H1 (cell line): ENCODE data around the gene GALNT4. TPM values are rescaled to one million over a fixed set of nuclear protein-coding genes. Genes with fewer than 3 reads are reported as not detected.

Experiments used
- CTCF ChIA-PET: fragments of 300-600 bp; sonication (Branson Sonifier 250); formaldehyde crosslinking; loops from one replicate; lab custom pipeline; 2021; ENCODE audit not compliant: partially characterized antibody; lab: Charles Lee
- POLR2A ChIA-PET: fragments of 300-600 bp; sonication (Branson Sonifier 250); formaldehyde crosslinking; loops from one replicate; lab custom pipeline; 2021; ENCODE audit warnings: inconsistent platforms; ENCODE audit not compliant: partially characterized antibody; lab: Charles Lee
- DNase-seq, 2 experiments: peaks; one replicate each; pipeline versions ENCODE4 v3.0.0 to v3.0.0-alpha.2; 2010 to 2022; ENCODE audit warnings: low spot score in 2 of 2, low read depth in 1 of 2, mixed read lengths in 1 of 2
- FAIRE-seq: peaks from 2 replicates; lab custom pipeline; 2011; peaks lifted over from hg19 to GRCh38; lab: Jason Lieb, UNC
- H2AFZ ChIP-seq: 2 replicates; pipeline ENCODE4 v1.8.1; 2012; ENCODE audit warnings: low read length, inconsistent platforms
- H2AK5ac ChIP-seq: 2 replicates; pipeline ENCODE4 v1.6.1; 2013; ENCODE audit warnings: low read depth, low read length
- H2BK120ac ChIP-seq: replicated peaks from 2 replicates; pipeline ENCODE3; 2013; ENCODE audit warnings: low read depth, low read length, inconsistent platforms
- H2BK12ac ChIP-seq: 2 replicates; pipeline ENCODE4 v1.6.1; 2013; ENCODE audit warnings: low read depth, low read length
- H2BK15ac ChIP-seq: 2 replicates; pipeline ENCODE4 v1.6.1; 2013; ENCODE audit warnings: low read length
- H2BK20ac ChIP-seq: 2 replicates; pipeline ENCODE4 v1.6.1; 2013; ENCODE audit warnings: low read length
- H2BK5ac ChIP-seq: 2 replicates; pipeline ENCODE4 v1.6.1; 2013; ENCODE audit warnings: low read depth, low read length
- H3K14ac ChIP-seq: 2 replicates; pipeline ENCODE4 v1.6.1; 2013; ENCODE audit warnings: inconsistent platforms; ENCODE audit not compliant: insufficient read length
- H3K18ac ChIP-seq: 2 replicates; pipeline ENCODE4 v1.6.1; 2013; ENCODE audit warnings: low read length; ENCODE audit errors: extremely low read depth
- H3K23ac ChIP-seq: 2 replicates; pipeline ENCODE4 v1.6.1; 2013; ENCODE audit warnings: inconsistent platforms; ENCODE audit not compliant: insufficient read length
- H3K23me2 ChIP-seq: 2 replicates; pipeline ENCODE4 v1.6.1; 2013; ENCODE audit warnings: low read depth, low read length
- H3K27ac ChIP-seq: 2 replicates; pipeline ENCODE4 v1.6.1; 2011; ENCODE audit warnings: low read depth, low read length, inconsistent platforms
- H3K27me3 ChIP-seq, 4 experiments: replicated peaks in 1 of 4; 1 replicate in 1 of 4; 2 replicates in 3 of 4; pipeline versions ENCODE4 v1.6.1 to v1.8.1; 2011 to 2013; ENCODE audit warnings: low read length in 3 of 4, mild to moderate bottlenecking in 3 of 4, inconsistent platforms in 2 of 4, mixed read lengths in 2 of 4, moderate library complexity in 1 of 4; ENCODE audit not compliant: control insufficient read depth in 3 of 4, insufficient read depth in 3 of 4; ENCODE audit errors: extremely low read depth in 1 of 4
- H3K36me3 ChIP-seq, 4 experiments: 2 replicates each; pipeline versions ENCODE4 v1.6.1 to v1.8.1; 2011 to 2013; ENCODE audit warnings: mild to moderate bottlenecking in 4 of 4, low read length in 3 of 4, moderate library complexity in 2 of 4, control low read depth in 1 of 4, inconsistent platforms in 1 of 4; ENCODE audit not compliant: insufficient read depth in 4 of 4, control insufficient read depth in 2 of 4
- H3K4ac ChIP-seq: replicated peaks from 2 replicates; pipeline ENCODE3; 2013; ENCODE audit warnings: low read length, low read depth, mixed read lengths, inconsistent platforms; ENCODE audit not compliant: insufficient read length
- H3K4me1 ChIP-seq, 4 experiments: replicated peaks in 1 of 4; 1 replicate in 1 of 4; 2 replicates in 3 of 4; pipeline versions ENCODE4 v1.6.1 to v1.8.1; 2011 to 2013; ENCODE audit warnings: low read length in 3 of 4, inconsistent platforms in 2 of 4, mixed read lengths in 1 of 4; ENCODE audit not compliant: insufficient read depth in 4 of 4, control insufficient read depth in 3 of 4
- H3K4me2 ChIP-seq, 2 experiments: 2 replicates each; pipeline versions ENCODE4 v1.6.1 to v1.8.1; 2011 to 2013; ENCODE audit warnings: low read depth in 2 of 2, low read length in 2 of 2, control low read depth in 1 of 2, inconsistent platforms in 1 of 2, mild to moderate bottlenecking in 1 of 2; ENCODE audit not compliant: insufficient read depth in 1 of 2
- H3K4me3 ChIP-seq, 4 experiments: fragments of 200-600, 300-600 bp in 1 of 4; sonication (generic), shearing (Covaris generic), sonication (Bioruptor Twin) in 1 of 4; 2 replicates each; pipeline versions ENCODE4 v1.5.1 to v1.8.1; 2011 to 2016; ENCODE audit warnings: low read length in 4 of 4, low read depth in 3 of 4, control low read depth in 2 of 4, inconsistent platforms in 2 of 4, mild to moderate bottlenecking in 2 of 4, mixed read lengths in 1 of 4, moderate library complexity in 1 of 4; ENCODE audit not compliant: insufficient read depth in 2 of 4; ENCODE audit errors: extremely low read depth in 1 of 4
- H3K56ac ChIP-seq: replicated peaks from 2 replicates; pipeline ENCODE3; 2013; ENCODE audit warnings: low read depth, mild to moderate bottlenecking, mixed read lengths, low read length, inconsistent platforms; ENCODE audit not compliant: insufficient read length
- H3K79me1 ChIP-seq: 2 replicates; pipeline ENCODE4 v1.6.1; 2013; ENCODE audit warnings: low read depth, low read length, control low read depth
- H3K79me2 ChIP-seq, 2 experiments: 2 replicates each; pipeline versions ENCODE4 v1.6.1 to v1.8.1; 2012 to 2013; ENCODE audit warnings: low read length in 2 of 2, mild to moderate bottlenecking in 2 of 2, inconsistent platforms in 1 of 2; ENCODE audit not compliant: insufficient read depth in 2 of 2, control insufficient read depth in 1 of 2
- H3K9ac ChIP-seq, 4 experiments: replicated peaks in 1 of 4; 1 replicate in 1 of 4; 2 replicates in 3 of 4; pipeline versions ENCODE4 v1.6.1 to v1.8.1; 2011 to 2013; ENCODE audit warnings: low read depth in 3 of 4, low read length in 3 of 4, control low read depth in 2 of 4, mild to moderate bottlenecking in 2 of 4, moderate library complexity in 2 of 4, inconsistent platforms in 1 of 4; ENCODE audit errors: extremely low read depth in 1 of 4
- H3K9me3 ChIP-seq, 2 experiments: 2 replicates each; pipeline versions ENCODE4 v1.6.1 to v1.8.1; 2012 to 2013; ENCODE audit warnings: mild to moderate bottlenecking in 2 of 2, moderate library complexity in 2 of 2, control low read depth in 1 of 2, inconsistent platforms in 1 of 2, low read depth in 1 of 2, low read length in 1 of 2, mixed read lengths in 1 of 2; ENCODE audit not compliant: insufficient read depth in 2 of 2
- H4K20me1 ChIP-seq, 2 experiments: replicated peaks in 1 of 2; 2 replicates each; pipeline versions ENCODE3 to v1.8.1; 2011 to 2013; ENCODE audit warnings: inconsistent platforms in 2 of 2, low read length in 2 of 2, mild to moderate bottlenecking in 1 of 2; ENCODE audit not compliant: insufficient read depth in 2 of 2, control insufficient read depth in 1 of 2
- H4K5ac ChIP-seq: 2 replicates; pipeline ENCODE4 v1.6.1; 2013; ENCODE audit warnings: low read length, low read depth, mixed read lengths, inconsistent platforms; ENCODE audit not compliant: insufficient read length
- H4K8ac ChIP-seq: 2 replicates; pipeline ENCODE4 v1.8.0; 2013; ENCODE audit warnings: mild to moderate bottlenecking, moderate library complexity, low read length, inconsistent platforms; ENCODE audit not compliant: insufficient read depth; ENCODE audit errors: extremely low read depth
- H4K91ac ChIP-seq: replicated peaks from 2 replicates; pipeline ENCODE3; 2013; ENCODE audit warnings: low read length, mixed read lengths, inconsistent platforms; ENCODE audit not compliant: insufficient read length
- EP300 ChIP-seq, 2 experiments: IDR thresholded peaks; 1 replicate in 1 of 2; 2 replicates in 1 of 2; pipeline ENCODE4 v1.6.1; 2011 to 2012; ENCODE audit warnings: low read depth in 2 of 2, low read length in 2 of 2, mild to moderate bottlenecking in 2 of 2, borderline replicate concordance in 1 of 2, inconsistent platforms in 1 of 2, moderate library complexity in 1 of 2
- KDM1A ChIP-seq: fragments of 200-600, 300-600 bp; sonication (generic); IDR thresholded peaks from 2 replicates; pipeline ENCODE4 v1.7.1; 2016; ENCODE audit warnings: mild to moderate bottlenecking, low read length, borderline replicate concordance
- KDM5A ChIP-seq: fragments of 200-600 bp; IDR thresholded peaks from 2 replicates; pipeline ENCODE4 v1.7.1; 2012; ENCODE audit warnings: mild to moderate bottlenecking, low read length, inconsistent platforms, mixed read lengths
- POLR2A ChIP-seq, 2 experiments: IDR thresholded peaks; 1 replicate in 1 of 2; 2 replicates in 1 of 2; pipeline ENCODE4 v1.6.1; 2011; ENCODE audit warnings: low read depth in 2 of 2, low read length in 2 of 2, mild to moderate bottlenecking in 2 of 2; ENCODE audit errors: control extremely low read depth in 1 of 2
- RAD21 ChIP-seq, 2 experiments: IDR thresholded peaks in 1 of 2; conservative IDR thresholded peaks in 1 of 2; 2 replicates each; pipeline ENCODE4 v1.6.1; 2011; ENCODE audit warnings: low read depth in 2 of 2, low read length in 2 of 2, improper control_type of control experiment in 1 of 2, inconsistent platforms in 1 of 2, mild to moderate bottlenecking in 1 of 2, moderate library complexity in 1 of 2
- SIN3A ChIP-seq, 2 experiments: IDR thresholded peaks in 1 of 2; conservative IDR thresholded peaks in 1 of 2; 2 replicates each; pipeline ENCODE4 v1.6.1; 2011 to 2012; ENCODE audit warnings: low read length in 2 of 2, improper control_type of control experiment in 1 of 2, low read depth in 1 of 2, mild to moderate bottlenecking in 1 of 2
- SP4 ChIP-seq: IDR thresholded peaks from 2 replicates; pipeline ENCODE4 v1.6.1; 2012; ENCODE audit warnings: low read length, inconsistent platforms
- WGBS, 2 experiments: shearing (Covaris generic) in 1 of 2; methylation state at CpG; one replicate each; pipeline versions ENCODE4 v1.1.6 to v1.1.7; 2013 to 2015; ENCODE audit warnings: low lambda C conversion rate in 2 of 2, mixed read lengths in 2 of 2, inconsistent platforms in 1 of 2, low coverage in 1 of 2, missing lambda C conversion rate in 1 of 2; ENCODE audit not compliant: insufficient replicate concordance in 2 of 2, insufficient coverage in 1 of 2, insufficient read length in 1 of 2; ENCODE audit errors: extremely low coverage in 1 of 2, missing lambda C conversion rate in 1 of 2; 5-methylcytosine and 5-hydroxymethylcytosine counted together
- polyA plus RNA-seq, 7 experiments: library from polyadenylated mRNA; depleted of rRNA in 3 of 7; stranded (reverse) in 5 of 7; unstranded in 2 of 7; fragments of >200 nt in 5 of 7; fragments of 200-250 nt in 2 of 7; gene quantifications; 1 replicate in 5 of 7; 2 replicates in 1 of 7; 4 replicates in 1 of 7; pipeline versions ENCODE4 v1.2.1 to v1.2.3, GENCODE V29; 2011 to 2013; ENCODE audit warnings: missing spikeins in 2 of 7, mixed read lengths in 2 of 7
- total RNA-seq: library from RNA; stranded (reverse); fragmentation: NEBNext Ultra II Directional; extraction: Animal tissue kit (Norgen Biotek cat#: 25700); gene quantifications from 2 replicates; pipeline ENCODE4 v1.2.1, GENCODE V29; 2021
- TF ChIP-seq, protein P1 (sequence below), 3 experiments: IDR thresholded peaks; 1 replicate in 2 of 3; 2 replicates in 1 of 3; pipeline versions ENCODE4 v1.5.1 to v1.6.1; 2011; ENCODE audit warnings: low read length in 3 of 3, mild to moderate bottlenecking in 3 of 3, inconsistent platforms in 2 of 3, low read depth in 1 of 3, moderate library complexity in 1 of 3; ENCODE audit not compliant: insufficient read depth in 1 of 3; ENCODE audit errors: control extremely low read depth in 1 of 3

Gene GALNT4
- total and polyA plus RNA-seq, 2 of the 8 experiments (the other 6 are each of a cell fraction or from before 2014, with no cell fraction given), result 0.45 to 3.3 TPM

DNA sequence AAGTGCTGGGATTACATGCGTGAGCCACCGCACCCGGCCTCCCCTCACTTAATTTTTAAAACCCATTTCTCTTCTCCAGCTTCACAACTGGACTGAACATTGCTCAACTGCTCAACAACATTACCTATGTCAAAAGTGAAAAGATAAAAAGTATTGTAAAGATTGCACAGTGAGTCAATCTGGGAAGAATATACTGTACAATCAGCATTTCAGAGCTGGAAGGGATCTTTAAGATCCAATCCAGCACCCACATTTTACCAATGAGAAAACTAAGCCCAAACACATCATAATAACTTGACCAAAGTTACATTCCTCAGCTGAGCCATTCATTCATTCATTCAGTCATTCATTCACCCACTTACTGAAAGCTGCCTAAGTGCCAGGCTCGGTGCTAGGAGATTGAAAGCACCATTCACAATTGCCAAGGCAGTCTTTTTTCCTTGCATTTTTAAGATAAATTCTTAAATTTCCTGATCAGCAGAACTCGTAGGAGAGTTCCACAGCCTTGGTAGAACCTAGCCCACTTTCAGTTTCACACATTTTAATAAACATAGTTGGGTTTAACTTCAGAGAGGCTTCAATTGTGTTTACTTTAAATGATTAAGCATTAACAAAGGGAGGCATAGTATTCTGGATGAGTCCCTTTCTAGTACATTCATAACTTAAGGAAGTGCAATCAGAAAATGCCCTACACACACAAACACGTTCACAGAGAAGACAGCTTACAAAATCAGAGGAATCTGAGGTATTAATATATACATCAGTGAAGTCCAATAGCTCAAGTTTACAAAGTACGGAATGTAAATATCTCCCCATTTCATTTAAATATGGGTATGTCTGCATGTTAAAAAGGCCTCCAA, 3.0 kb downstream of the GALNT4 start:
- no peak overlapping the region for H3K18ac ChIP-seq
- H3K4me1 ChIP-seq, result peaks cover 0 to 3% (median 1%) of the 10 kb centered on the region in 4 experiments; a peak in 2 of 7 replicates
- no peak overlapping the region for H3K23ac ChIP-seq
- 92% methylated on average over 7 of the region's 7 CpGs; no CpG with 5 or more reads in 1 of the 2 experiments for WGBS, 2 experiments
- H3K56ac ChIP-seq, result no peak overlapping the region
- H2BK5ac ChIP-seq, result no peak overlapping the region
- no peak overlapping the region for H3K4me2 ChIP-seq
- H4K8ac ChIP-seq, result no peak overlapping the region
- H3K27me3 ChIP-seq, result no peaks in the 10 kb centered on the region
- H3K9ac ChIP-seq, result no peak overlapping the region
- ChIA-PET CTCF (interaction anchor here (0.6 to 11.1 kb wide), 7 partner anchors 9 to 589 kb away, joined by 3 to 96 read pairs (median 4); no protein-coding TSS in a partner anchor), POLR2A (no interaction called here)
- H4K20me1 ChIP-seq, result no peaks in the 10 kb centered on the region
- no peak overlapping the region for H3K4ac ChIP-seq
- peaks cover 0 to 3% (median 0%) of the 10 kb centered on the region in 4 experiments; a peak in 1 of 8 replicates for H3K36me3 ChIP-seq
- H3K23me2 ChIP-seq, result peaks cover 13% of the 10 kb centered on the region
- H2BK20ac ChIP-seq, result no peak overlapping the region
- no peak overlapping the region for H4K5ac ChIP-seq
- no peaks in the 10 kb centered on the region; the same call in 1 of the 2 replicates for H3K79me1 ChIP-seq
- no peak overlapping the region for H3K4me3 ChIP-seq
- H2BK15ac ChIP-seq, result no peak overlapping the region
- no peak overlapping the region for H2BK120ac ChIP-seq
- H2AFZ ChIP-seq, result no peak overlapping the region
- H3K14ac ChIP-seq, result no peak overlapping the region
- no peaks in the 10 kb centered on the region for H3K9me3 ChIP-seq
- H2AK5ac ChIP-seq, result no peak overlapping the region
- FAIRE-seq (no peak), DNase-seq (no peak)
- peaks cover 0 to 10% of the 10 kb centered on the region in 2 experiments; a peak in 1 of 4 replicates for H3K79me2 ChIP-seq
- H3K27ac ChIP-seq, result no peak overlapping the region
- no peak overlapping the region for H2BK12ac ChIP-seq
- H4K91ac ChIP-seq, result no peak overlapping the region
- TF ChIP-seq POLR2A (IDR thresholded peaks at IDR 0.05; ENCODE audit: control extremely low read depth in 1 of 2, low read depth in 2 of 2, low read length in 2 of 2), result no peak
- TF ChIP-seq, protein P1, sequence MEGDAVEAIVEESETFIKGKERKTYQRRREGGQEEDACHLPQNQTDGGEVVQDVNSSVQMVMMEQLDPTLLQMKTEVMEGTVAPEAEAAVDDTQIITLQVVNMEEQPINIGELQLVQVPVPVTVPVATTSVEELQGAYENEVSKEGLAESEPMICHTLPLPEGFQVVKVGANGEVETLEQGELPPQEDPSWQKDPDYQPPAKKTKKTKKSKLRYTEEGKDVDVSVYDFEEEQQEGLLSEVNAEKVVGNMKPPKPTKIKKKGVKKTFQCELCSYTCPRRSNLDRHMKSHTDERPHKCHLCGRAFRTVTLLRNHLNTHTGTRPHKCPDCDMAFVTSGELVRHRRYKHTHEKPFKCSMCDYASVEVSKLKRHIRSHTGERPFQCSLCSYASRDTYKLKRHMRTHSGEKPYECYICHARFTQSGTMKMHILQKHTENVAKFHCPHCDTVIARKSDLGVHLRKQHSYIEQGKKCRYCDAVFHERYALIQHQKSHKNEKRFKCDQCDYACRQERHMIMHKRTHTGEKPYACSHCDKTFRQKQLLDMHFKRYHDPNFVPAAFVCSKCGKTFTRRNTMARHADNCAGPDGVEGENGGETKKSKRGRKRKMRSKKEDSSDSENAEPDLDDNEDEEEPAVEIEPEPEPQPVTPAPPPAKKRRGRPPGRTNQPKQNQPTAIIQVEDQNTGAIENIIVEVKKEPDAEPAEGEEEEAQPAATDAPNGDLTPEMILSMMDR (IDR thresholded peaks at IDR 0.05; ENCODE audit: control extremely low read depth in 1 of 3, insufficient read depth in 1 of 3, low read depth in 1 of 3, low read length in 3 of 3), result no peak
- no peak for TF ChIP-seq EP300 (IDR thresholded peaks at IDR 0.05; ENCODE audit: borderline replicate concordance in 1 of 2, low read depth in 2 of 2, low read length in 2 of 2)
- no peak for TF ChIP-seq KDM5A
- TF ChIP-seq SP4, result no peak
- no peak for TF ChIP-seq KDM1A
- no peak for TF ChIP-seq SIN3A (conservative IDR thresholded peaks at IDR 0.05 in 1 of 2, IDR thresholded peaks at IDR 0.05 in 1 of 2; ENCODE audit: low read depth in 1 of 2, low read length in 2 of 2)
- no peak for TF ChIP-seq RAD21 (IDR thresholded peaks at IDR 0.05 in 1 of 2, conservative IDR thresholded peaks at IDR 0.05 in 1 of 2; ENCODE audit: low read depth in 2 of 2, low read length in 2 of 2)
